Measurements from ENCODE around the gene PARD3B. TPM values are rescaled to one million over a fixed set of nuclear protein-coding genes. Genes with fewer than 3 reads are reported as not detected.

Gene PARD3B
- polyA plus RNA-seq, 6 donors from 2014 or later = not detected

DNA sequence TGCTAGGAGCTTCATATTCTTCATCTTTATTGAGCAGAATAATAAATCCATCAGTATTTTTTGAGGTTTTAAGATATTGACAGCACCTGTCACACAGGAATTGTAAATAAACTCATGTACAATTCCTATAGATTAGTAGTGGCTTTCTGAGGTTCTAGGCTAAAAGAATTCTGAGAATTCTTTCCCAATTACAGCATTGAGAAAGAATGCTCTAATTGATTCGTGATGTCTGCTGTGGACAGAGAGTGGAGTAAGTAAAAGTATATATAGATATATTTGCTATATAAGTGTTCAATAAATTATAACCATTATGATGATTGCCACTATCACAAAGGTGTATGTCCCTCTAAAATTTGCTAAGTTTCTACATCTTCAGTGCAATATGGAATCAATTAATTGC lies 950.5 kb downstream of the PARD3B start:
- H3K36me3 Mint-ChIP-seq = no peaks in the 10 kb centered on the region
- H3K4me1 Mint-ChIP-seq = no peaks in the 10 kb centered on the region
- ATAC-seq (ENCODE audit: low read depth in 2 of 2) (no peak), DNase-seq (no peak)
- H3K27me3 Mint-ChIP-seq = peaks cover 0 to 4% (median 0%) of the 10 kb centered on the region in 3 donors
- H3K27ac Mint-ChIP-seq = no peak overlapping the region
- no peak overlapping the region for H3K4me3 Mint-ChIP-seq
- H3K9me3 Mint-ChIP-seq = peaks cover 0 to 9% (median 4%) of the 10 kb centered on the region in 7 donors

DNA sequence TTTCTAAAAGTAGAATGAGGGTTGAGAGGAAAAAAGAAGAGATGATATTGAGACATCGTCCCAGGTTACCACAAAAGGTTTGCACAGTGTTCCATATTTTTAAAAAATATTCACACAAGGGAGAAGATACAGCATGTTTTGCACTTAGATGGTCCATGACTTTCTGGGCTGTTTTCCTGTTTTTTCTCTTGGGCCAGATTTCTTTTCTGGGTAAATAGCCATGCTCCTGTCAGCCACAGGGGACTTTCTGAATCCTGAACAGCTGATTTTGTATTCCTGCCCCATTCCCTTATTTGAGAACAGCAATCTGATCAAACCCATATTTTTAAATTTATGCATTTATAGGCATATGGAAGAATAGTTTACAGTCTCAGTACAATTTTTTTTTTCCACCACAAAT lies 951.1 kb downstream of the PARD3B start:
- DNase-seq (no peak), ATAC-seq (ENCODE audit: low read depth in 2 of 2) (no peak)
- H3K4me3 Mint-ChIP-seq = no peak overlapping the region
- H3K4me1 Mint-ChIP-seq = no peaks in the 10 kb centered on the region
- peaks cover 0 to 7% (median 2%) of the 10 kb centered on the region in 7 donors for H3K9me3 Mint-ChIP-seq
- peaks cover 0 to 4% (median 0%) of the 10 kb centered on the region in 3 donors for H3K27me3 Mint-ChIP-seq
- no peak overlapping the region for H3K27ac Mint-ChIP-seq
- no peaks in the 10 kb centered on the region for H3K36me3 Mint-ChIP-seq

DNA sequence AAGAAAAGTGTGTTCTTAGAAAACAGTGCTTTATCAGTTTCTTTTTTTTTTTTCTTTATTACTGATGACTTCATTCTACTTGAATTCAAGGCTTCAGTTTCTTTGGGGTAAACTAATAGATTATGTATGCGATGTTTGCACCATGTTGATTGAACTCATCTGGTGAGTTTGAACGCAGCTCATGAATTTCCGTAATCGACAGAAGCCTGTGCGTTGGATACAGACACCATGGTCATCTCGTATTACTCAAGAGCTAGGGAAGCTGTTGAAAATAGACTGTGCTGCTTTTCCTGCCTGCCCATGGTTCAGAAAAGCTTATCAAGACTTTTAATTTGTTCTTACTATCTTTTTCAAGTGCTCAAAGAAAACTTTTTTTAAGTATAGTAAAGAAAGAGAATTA lies 951.5 kb downstream of the PARD3B start:
- Mint-ChIP-seq H3K36me3 (no peaks in the 10 kb centered on the region), H3K4me3 (no peak overlapping the region), H3K27me3 (peaks cover 0 to 4% (median 0%) of the 10 kb centered on the region in 3 donors), H3K4me1 (no peaks in the 10 kb centered on the region), H3K9me3 (peaks cover 0 to 3% (median 0%) of the 10 kb centered on the region in 7 donors), H3K27ac (no peak overlapping the region)
- ATAC-seq (ENCODE audit: low read depth in 2 of 2) (no peak), DNase-seq (no peak)

DNA sequence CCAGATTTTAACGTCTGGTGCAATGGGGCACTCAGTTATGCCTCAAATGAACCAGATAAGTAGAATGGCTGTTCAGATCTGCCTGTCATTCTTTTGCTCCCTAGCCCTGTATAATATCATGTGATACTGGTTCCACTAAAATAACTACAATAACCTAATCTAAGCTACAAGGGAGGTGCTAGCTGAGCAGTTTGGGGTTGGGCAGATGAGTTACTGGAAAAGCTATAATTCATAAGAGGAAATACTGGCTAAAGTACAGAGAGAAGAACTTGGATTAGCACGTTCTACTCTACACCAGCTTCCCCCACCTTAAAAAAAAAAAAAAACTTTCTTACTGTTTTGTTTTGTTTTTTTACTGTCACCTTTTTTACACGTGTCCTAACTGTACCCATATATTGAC lies 953.7 kb downstream of the PARD3B start:
- Mint-ChIP-seq H3K27ac (no peak overlapping the region), H3K9me3 (peaks cover 0 to 7% (median 0%) of the 10 kb centered on the region in 7 donors), H3K4me1 (no peaks in the 10 kb centered on the region), H3K27me3 (peaks cover 0 to 4% (median 0%) of the 10 kb centered on the region in 3 donors), H3K4me3 (no peak overlapping the region), H3K36me3 (no peaks in the 10 kb centered on the region)
- no peak for ATAC-seq (ENCODE audit: low read depth in 2 of 2)
- DNase-seq = no peak

DNA sequence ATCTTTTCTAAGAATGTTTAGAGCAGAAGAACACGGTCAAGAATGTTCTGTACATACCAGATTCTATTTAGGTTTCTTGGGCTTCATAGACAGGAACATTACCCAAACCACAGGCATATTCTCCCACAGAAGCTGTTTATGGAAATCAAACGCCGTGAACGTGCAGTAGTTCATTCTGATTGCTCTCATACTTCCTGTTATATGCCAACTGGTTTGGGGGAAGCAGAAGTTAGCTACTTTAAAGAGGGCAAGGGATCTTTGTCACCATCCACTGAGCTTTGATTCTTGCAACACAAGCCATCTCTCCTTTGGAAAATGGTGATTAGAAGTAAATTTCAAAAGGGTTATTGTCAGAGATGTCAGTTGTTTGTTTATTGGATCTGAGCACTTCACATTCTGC lies 954.8 kb downstream of the PARD3B start:
- H3K27ac Mint-ChIP-seq = no peak overlapping the region
- H3K4me3 Mint-ChIP-seq = no peak overlapping the region
- no peaks in the 10 kb centered on the region for H3K4me1 Mint-ChIP-seq
- no peak for ATAC-seq (ENCODE audit: low read depth in 2 of 2)
- H3K36me3 Mint-ChIP-seq = no peaks in the 10 kb centered on the region
- H3K27me3 Mint-ChIP-seq = peaks cover 0 to 4% (median 0%) of the 10 kb centered on the region in 3 donors
- H3K9me3 Mint-ChIP-seq = peaks cover 0 to 7% (median 0%) of the 10 kb centered on the region in 7 donors
- no peak for DNase-seq

DNA sequence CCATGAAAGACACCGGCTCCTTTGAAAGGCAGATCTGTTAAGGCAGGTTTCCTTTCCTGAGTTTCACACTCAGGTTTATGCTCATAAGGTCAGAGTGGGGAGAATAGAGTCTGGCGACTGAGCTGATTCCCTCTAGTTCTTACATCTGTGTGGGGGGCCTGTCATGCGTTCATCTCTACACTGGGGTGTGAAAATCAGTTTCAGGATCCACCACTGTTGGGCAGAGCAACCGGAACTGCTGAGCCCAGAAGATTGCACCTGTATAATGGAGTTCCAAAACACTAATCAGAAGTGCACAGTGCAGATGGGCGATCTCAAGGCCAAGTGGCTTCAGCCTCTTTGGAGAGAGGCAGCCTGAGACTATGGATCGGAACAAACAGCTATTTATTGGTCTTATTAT lies 955.7 kb downstream of the PARD3B start:
- peaks cover 0 to 7% (median 0%) of the 10 kb centered on the region in 7 donors for H3K9me3 Mint-ChIP-seq
- H3K36me3 Mint-ChIP-seq = no peaks in the 10 kb centered on the region
- no peak overlapping the region for H3K27ac Mint-ChIP-seq
- ATAC-seq (ENCODE audit: low read depth in 2 of 2) = no peak
- no peak overlapping the region for H3K4me3 Mint-ChIP-seq
- H3K4me1 Mint-ChIP-seq = no peaks in the 10 kb centered on the region
- no peak for DNase-seq
- H3K27me3 Mint-ChIP-seq = no peaks in the 10 kb centered on the region

DNA sequence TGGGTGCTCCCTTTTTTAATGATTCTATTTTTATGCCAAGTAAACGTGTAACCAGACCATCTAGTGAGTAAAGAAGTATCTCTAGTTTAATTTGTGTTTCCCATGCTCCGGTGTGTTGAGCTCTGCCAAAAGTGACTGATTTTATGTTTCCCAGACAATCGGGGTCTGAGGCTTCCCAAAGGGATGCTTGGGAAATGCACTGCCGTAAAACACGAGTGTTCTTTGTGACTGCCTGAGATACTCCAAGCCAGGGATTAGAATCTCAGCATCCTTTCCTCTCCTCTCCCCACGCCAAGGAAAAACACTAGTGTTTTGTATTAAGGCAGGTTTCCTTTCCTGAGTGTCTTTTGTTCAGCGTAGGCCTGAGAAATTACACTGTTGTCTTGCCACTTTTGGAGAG lies 956.6 kb downstream of the PARD3B start:
- Mint-ChIP-seq H3K36me3 (no peaks in the 10 kb centered on the region), H3K9me3 (peaks cover 0 to 12% (median 0%) of the 10 kb centered on the region in 7 donors), H3K27ac (no peak overlapping the region), H3K27me3 (peaks cover 0 to 4% (median 0%) of the 10 kb centered on the region in 3 donors), H3K4me1 (no peaks in the 10 kb centered on the region), H3K4me3 (no peak overlapping the region)
- DNase-seq (no peak), ATAC-seq (ENCODE audit: low read depth in 2 of 2) (no peak)

DNA sequence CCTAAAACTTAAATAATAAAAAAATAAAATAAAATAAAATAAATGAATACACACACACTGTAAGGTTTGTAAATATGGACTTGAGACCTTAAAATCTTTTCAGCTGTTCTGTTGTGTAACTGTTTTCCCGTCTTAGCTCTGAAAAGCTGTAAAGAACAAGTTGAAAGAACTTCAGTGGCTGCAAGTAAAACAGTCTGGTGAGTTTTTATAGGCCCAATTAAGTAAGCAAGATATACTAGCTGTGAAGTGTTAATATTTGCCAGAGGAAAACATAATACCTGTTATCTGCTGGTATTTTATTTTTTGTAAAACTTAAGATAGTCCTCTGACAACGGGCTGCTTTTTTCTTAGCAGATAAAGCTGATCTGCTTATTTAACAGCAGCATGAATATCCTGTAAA lies 960.1 kb downstream of the PARD3B start:
- H3K27me3 Mint-ChIP-seq = peaks cover 0 to 4% (median 0%) of the 10 kb centered on the region in 3 donors
- DNase-seq (no peak), ATAC-seq (ENCODE audit: low read depth in 2 of 2) (no peak)
- no peaks in the 10 kb centered on the region for H3K36me3 Mint-ChIP-seq
- no peak overlapping the region for H3K27ac Mint-ChIP-seq
- no peak overlapping the region for H3K4me3 Mint-ChIP-seq
- H3K9me3 Mint-ChIP-seq = peaks cover 0 to 12% (median 0%) of the 10 kb centered on the region in 7 donors
- no peaks in the 10 kb centered on the region for H3K4me1 Mint-ChIP-seq

DNA sequence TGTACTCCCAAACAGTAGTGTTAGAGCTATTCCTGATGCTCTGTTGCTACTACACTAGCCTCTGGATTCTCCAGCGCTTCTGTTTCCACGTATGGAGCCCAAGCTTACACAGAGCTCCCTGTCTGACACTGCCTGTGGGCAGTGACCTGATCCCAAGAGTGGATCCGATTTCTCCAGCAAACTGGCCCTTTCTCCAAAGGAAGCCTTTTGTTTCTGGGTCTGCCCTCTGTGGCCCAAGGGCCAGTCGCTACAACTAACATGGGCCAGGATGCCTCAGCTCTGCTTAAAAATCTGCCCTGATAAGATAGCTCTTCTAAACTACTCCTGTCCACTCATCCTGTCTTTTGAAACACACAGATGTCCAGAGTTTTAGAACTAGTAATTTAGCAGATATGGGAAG lies 964.4 kb downstream of the PARD3B start:
- no peak overlapping the region for H3K27ac Mint-ChIP-seq

DNA sequence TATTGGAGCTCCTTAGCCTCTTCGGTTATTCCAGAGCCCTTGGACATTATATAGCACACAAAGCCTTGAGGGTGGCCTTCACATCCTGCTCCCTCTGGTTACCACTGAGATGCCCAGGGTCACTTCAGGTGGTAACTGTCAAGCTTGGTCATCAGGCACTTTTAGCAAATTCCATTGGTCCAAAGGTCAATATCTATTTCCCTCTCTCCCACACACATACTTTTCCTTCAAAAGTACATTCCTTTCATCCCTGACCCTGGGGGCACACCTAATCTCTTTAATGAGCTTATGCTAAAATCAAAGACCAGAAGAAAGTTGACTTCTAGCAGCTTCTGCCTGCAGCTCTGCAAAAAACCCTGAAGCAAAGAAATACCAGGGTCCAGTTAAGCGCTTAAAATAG lies 965.1 kb downstream of the PARD3B start:
- Mint-ChIP-seq H3K9me3 (peaks cover 0 to 10% (median 2%) of the 10 kb centered on the region in 7 donors), H3K36me3 (no peaks in the 10 kb centered on the region), H3K27ac (no peak overlapping the region), H3K27me3 (peaks cover 0 to 4% (median 0%) of the 10 kb centered on the region in 3 donors), H3K4me1 (no peaks in the 10 kb centered on the region), H3K4me3 (no peak overlapping the region)
- DNase-seq (no peak), ATAC-seq (ENCODE audit: low read depth in 2 of 2) (no peak)

More for the DNA sequence above, 964.4 kb downstream of the PARD3B start:
- ATAC-seq (ENCODE audit: low read depth in 2 of 2) (no peak), DNase-seq (no peak)
- Mint-ChIP-seq H3K4me1 (no peaks in the 10 kb centered on the region), H3K36me3 (no peaks in the 10 kb centered on the region), H3K9me3 (peaks cover 0 to 5% (median 0%) of the 10 kb centered on the region in 7 donors), H3K27me3 (peaks cover 0 to 4% (median 0%) of the 10 kb centered on the region in 3 donors), H3K4me3 (no peak overlapping the region)

DNA sequence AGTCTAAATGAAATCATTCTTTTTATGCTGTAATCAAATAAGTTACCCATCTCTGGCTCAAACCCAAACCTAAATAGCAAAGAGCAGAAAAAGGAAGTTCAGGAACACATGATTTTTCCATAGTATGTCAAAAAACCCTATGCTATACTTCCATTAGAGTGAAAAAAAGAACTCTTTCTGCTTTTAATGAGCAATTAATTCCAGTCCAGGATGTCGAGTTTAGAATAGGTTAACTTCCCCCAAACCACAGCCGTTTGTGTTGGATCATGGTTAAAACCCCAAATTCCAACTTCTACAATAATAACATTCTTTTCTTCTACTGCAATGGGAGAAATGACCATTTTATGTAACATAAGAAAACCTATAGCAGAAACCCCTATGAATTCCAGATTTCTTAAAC lies 965.9 kb downstream of the PARD3B start:
- H3K27ac Mint-ChIP-seq = no peak overlapping the region

DNA sequence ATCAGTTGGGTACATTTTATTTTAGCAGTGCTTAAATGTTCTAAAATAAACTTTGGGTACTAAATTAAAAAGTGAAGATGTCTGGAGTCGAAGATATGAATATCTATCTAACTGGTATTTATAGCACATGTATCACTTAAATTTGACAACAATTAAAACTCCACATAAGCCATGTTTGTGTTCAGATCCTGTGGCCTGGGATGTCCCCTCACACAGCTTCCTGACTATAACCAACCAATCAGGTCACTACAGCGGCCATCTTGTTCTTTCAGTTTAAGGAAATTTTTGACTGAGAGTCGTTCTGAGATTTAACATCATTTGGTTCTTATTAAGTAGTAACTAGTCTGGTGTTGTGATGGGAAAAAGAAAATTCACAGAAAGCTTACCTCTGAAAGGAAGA lies 966.4 kb downstream of the PARD3B start:
- H3K27ac Mint-ChIP-seq = no peak overlapping the region
- ATAC-seq (ENCODE audit: low read depth in 2 of 2) = no peak
- peaks cover 0 to 5% (median 2%) of the 10 kb centered on the region in 7 donors for H3K9me3 Mint-ChIP-seq
- no peaks in the 10 kb centered on the region for H3K27me3 Mint-ChIP-seq
- no peak for DNase-seq
- no peaks in the 10 kb centered on the region for H3K4me1 Mint-ChIP-seq
- no peak overlapping the region for H3K4me3 Mint-ChIP-seq
- H3K36me3 Mint-ChIP-seq = no peaks in the 10 kb centered on the region

More for the DNA sequence above, 965.9 kb downstream of the PARD3B start:
- Mint-ChIP-seq H3K4me1 (no peaks in the 10 kb centered on the region), H3K9me3 (peaks cover 0 to 9% (median 2%) of the 10 kb centered on the region in 7 donors), H3K27me3 (peaks cover 0 to 2% (median 0%) of the 10 kb centered on the region in 3 donors), H3K36me3 (no peaks in the 10 kb centered on the region), H3K4me3 (no peak overlapping the region)
- no peak for ATAC-seq (ENCODE audit: low read depth in 2 of 2)
- DNase-seq = no peak

DNA sequence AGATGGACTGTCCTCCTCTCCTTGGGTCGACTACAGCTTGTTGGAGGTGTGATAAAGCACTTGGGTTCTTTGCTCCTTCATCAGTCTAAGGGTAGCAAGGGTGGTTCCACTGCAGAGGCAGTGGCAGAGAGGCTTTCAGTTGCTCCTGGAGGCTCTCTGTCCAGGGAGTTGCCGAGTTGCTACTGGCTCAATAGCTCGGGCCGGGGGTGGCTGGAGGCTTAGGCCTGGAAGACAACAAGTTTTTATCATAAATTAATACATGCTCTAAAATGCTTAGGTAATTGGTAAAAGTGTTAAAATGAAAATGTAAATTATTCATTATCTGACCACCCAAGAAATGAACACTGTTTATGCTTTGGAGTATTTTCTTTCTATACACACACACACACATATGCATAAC lies 975.0 kb downstream of the PARD3B start:
- Mint-ChIP-seq H3K4me3 (no peak overlapping the region), H3K4me1 (no peaks in the 10 kb centered on the region), H3K27ac (no peak overlapping the region), H3K27me3 (peaks cover 11 to 23% (median 16%) of the 10 kb centered on the region in 3 donors), H3K9me3 (peaks cover 0 to 11% (median 7%) of the 10 kb centered on the region in 7 donors), H3K36me3 (peaks cover 0 to 9% of the 10 kb centered on the region in 2 donors)
- no peak for ATAC-seq (ENCODE audit: low read depth in 2 of 2)
- no peak for DNase-seq

DNA sequence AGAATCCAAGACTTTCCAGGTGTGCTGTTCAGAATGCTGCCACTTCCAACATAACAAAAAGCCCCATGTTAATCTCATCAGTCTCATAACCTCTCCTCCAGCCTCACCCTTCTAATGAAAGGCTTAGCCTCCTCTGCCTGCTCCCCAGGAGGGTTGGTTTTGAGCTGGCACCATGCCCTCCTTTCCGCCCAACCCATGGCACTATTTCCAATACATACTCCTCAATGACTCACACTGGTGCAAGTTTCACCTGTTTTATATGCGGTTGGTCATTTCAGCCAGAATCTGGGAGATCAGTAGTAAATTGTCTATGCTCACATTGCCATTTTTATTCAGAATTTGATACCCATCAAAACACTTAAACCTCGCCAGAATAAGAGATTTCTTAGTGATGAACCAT lies 979.4 kb downstream of the PARD3B start:
- ATAC-seq (ENCODE audit: low read depth in 2 of 2) = no peak
- Mint-ChIP-seq H3K4me3 (no peak overlapping the region), H3K27ac (no peak overlapping the region)

DNA sequence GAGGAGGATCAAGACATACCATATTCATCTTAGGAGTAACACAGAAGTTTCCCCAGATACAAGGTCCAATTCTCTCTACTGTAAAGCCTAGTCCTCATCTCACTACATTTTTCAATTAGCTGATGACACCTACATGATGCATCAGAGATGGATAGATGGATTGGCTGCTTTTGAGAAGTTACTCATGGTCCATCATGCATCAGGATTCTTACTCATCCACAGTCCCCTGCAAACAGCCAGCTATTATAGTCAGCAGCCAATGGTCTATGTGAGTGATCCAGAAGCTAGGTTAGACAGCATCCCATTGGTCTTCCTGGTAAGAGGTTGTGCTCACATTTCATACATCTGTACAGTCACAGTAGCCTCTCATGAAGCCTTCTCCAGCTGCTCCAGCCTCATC lies 982.5 kb downstream of the PARD3B start:
- no peaks in the 10 kb centered on the region for H3K36me3 Mint-ChIP-seq
- ATAC-seq (ENCODE audit: low read depth in 2 of 2) = no peak
- peaks cover 20 to 29% (median 24%) of the 10 kb centered on the region in 3 donors for H3K27me3 Mint-ChIP-seq
- no peaks in the 10 kb centered on the region for H3K9me3 Mint-ChIP-seq
- H3K4me3 Mint-ChIP-seq = no peak overlapping the region
- H3K27ac Mint-ChIP-seq = no peak overlapping the region
- no peaks in the 10 kb centered on the region for H3K4me1 Mint-ChIP-seq
- DNase-seq = no peak

More for the DNA sequence above, 979.4 kb downstream of the PARD3B start:
- Mint-ChIP-seq H3K36me3 (peaks cover 0 to under 1% of the 10 kb centered on the region in 2 donors), H3K9me3 (peaks cover 0 to 5% (median under 1%) of the 10 kb centered on the region in 7 donors), H3K27me3 (peaks cover 16 to 25% (median 24%) of the 10 kb centered on the region in 3 donors), H3K4me1 (no peaks in the 10 kb centered on the region)
- no peak for DNase-seq
